Renal cortical epithelial cell (primary cell): ENCODE results near the gene HOXC10. TPM values are rescaled to one million over a fixed set of nuclear protein-coding genes. Genes with fewer than 3 reads are reported as not detected.

Experiments
- DNase-seq: peaks from one replicate; pipeline ENCODE4 v3.0.0-alpha.2; 2011; ENCODE audit warnings: low read depth
- total RNA-seq: library from RNA; depleted of rRNA; stranded (reverse); fragments of >200 nt; gene quantifications from 2 replicates; pipeline ENCODE4 v1.2.3, GENCODE V29; 2014

HOXC10 gene
- total RNA-seq, 1 donor from 2014 or later = 15.3 TPM

GRCh38 chr12:54003625-54004024 is 18.7 kb downstream of the HOXC10 start:
- DNase-seq = no peak

- no peak for DNase-seq
These were observed 19.3 kb downstream of the HOXC10 start for GRCh38 chr12:54004063-54004840.

GRCh38 chr12:54004841-54005530 is 20.0 kb downstream of the HOXC10 start:
- no peak for DNase-seq

- no peak for DNase-seq
These were observed 20.5 kb downstream of the HOXC10 start for GRCh38 chr12:54005531-54005852.

- no peak for DNase-seq
These were observed 21.1 kb downstream of the HOXC10 start for GRCh38 chr12:54005853-54006558.

- no peak for DNase-seq
These were observed 21.7 kb downstream of the HOXC10 start for GRCh38 chr12:54006559-54007220.

- no peak for DNase-seq
These were observed 22.8 kb downstream of the HOXC10 start for GRCh38 chr12:54007538-54008259.

GRCh38 chr12:54008260-54008552 is 23.3 kb downstream of the HOXC10 start:
- DNase-seq = no peak

- no peak for DNase-seq
These were observed 24.5 kb downstream of the HOXC10 start for GRCh38 chr12:54009171-54010052.

GRCh38 chr12:54010053-54010971 is 25.4 kb downstream of the HOXC10 start:
- DNase-seq = no peak

- DNase-seq = no peak
These were observed 26.2 kb downstream of the HOXC10 start for GRCh38 chr12:54010972-54011664.

- no peak for DNase-seq
These were observed 27.0 kb downstream of the HOXC10 start for GRCh38 chr12:54011665-54012532.

- DNase-seq = no peak
These were observed 27.9 kb downstream of the HOXC10 start for GRCh38 chr12:54012631-54013409.

- DNase-seq = no peak
These were observed 29.6 kb downstream of the HOXC10 start for GRCh38 chr12:54014377-54015017.

GRCh38 chr12:54015018-54015931 is 30.3 kb downstream of the HOXC10 start:
- DNase-seq = no peak

GRCh38 chr12:54016051-54016450 is 31.1 kb downstream of the HOXC10 start:
- DNase-seq = no peak
